OCI-LY3 (cell line): ENCODE data around the gene OSR1.

Source experiments
- EZH2phosphoT487 ChIP-seq: fragments of 200-600 bp; shearing (Covaris generic); IDR thresholded peaks from 2 replicates; pipeline ENCODE4 v1.6.1; 2018; ENCODE audit warnings: antibody characterized with exemption, mixed run types, low read depth
- TF ChIP-seq, protein P1 (sequence below): fragments of 200-600, 300-600 bp; sonication (generic); IDR thresholded peaks from 2 replicates; pipeline ENCODE4 v1.5.1; 2014; ENCODE audit warnings: antibody characterized with exemption, low read length, low read depth

GRCh38 chr2:19363474-19363778 is 5.0 kb upstream of the OSR1 start:
- TF ChIP-seq, protein P1, sequence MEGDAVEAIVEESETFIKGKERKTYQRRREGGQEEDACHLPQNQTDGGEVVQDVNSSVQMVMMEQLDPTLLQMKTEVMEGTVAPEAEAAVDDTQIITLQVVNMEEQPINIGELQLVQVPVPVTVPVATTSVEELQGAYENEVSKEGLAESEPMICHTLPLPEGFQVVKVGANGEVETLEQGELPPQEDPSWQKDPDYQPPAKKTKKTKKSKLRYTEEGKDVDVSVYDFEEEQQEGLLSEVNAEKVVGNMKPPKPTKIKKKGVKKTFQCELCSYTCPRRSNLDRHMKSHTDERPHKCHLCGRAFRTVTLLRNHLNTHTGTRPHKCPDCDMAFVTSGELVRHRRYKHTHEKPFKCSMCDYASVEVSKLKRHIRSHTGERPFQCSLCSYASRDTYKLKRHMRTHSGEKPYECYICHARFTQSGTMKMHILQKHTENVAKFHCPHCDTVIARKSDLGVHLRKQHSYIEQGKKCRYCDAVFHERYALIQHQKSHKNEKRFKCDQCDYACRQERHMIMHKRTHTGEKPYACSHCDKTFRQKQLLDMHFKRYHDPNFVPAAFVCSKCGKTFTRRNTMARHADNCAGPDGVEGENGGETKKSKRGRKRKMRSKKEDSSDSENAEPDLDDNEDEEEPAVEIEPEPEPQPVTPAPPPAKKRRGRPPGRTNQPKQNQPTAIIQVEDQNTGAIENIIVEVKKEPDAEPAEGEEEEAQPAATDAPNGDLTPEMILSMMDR: no peak
- TF ChIP-seq EZH2phosphoT487: no peak
